Activated CD4-positive, alpha-beta T cell treated with anti-CD3 and anti-CD28 coated beads, Interleukin-10, Interleukin-2, amounts not matched to agents 100 ng/mL and 50 ng/mL, durations not matched to agents 16 hours and 8 hours (primary cell): ENCODE measurements around the gene SYNE1.

Experiments
- DNase-seq: peaks from one replicate; pipeline ENCODE4 v3.0.0-alpha.2; 2020

SYNE1 gene

GRCh38 chr6:152225241-152225934 is 411.8 kb downstream of the SYNE1 start:
- no peak for DNase-seq

- DNase-seq: no peak
These were observed 413.5 kb downstream of the SYNE1 start for GRCh38 chr6:152223636-152224035.

- DNase-seq: no peak
These were observed 415.1 kb downstream of the SYNE1 start for GRCh38 chr6:152221806-152222628.

DNA sequence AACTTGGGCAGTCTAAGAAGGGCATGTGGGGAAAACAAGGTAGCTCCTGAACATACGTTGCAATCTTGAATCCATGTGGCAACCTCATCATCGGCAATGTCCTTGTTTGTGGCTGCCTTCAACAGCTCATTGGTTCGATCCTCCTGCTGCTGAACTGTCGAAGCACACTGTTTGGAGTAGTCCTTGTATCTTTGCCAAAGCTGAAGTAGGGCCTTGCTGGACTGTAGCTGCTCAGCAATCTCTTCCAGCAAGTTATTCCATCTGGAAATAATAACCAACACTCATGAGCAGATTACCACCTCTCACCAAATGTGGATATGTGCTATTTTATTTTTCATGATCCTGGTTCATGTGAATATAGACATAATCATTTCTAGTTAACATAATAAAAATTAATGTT is 416.4 kb downstream of the SYNE1 start:
- DNase-seq: no peak

DNA sequence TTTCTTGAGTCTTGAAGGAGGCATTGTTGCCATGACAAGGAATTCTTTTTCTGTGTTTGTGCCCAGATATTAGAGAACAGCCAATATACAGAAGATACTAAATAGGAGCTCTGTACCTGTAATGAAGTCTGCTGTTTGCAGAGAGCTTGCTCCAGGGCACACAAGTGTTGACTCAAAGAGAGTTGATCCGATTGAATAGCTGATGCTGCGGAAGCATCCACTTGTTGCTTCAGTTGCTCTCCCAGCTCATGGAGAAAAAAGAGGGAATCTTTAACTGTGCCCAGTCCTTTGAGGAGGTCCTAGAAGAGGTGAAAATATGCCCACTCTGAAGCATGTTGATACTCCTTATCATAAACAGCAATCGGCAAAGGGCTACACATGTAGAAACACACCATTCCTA is 418.3 kb downstream of the SYNE1 start:
- DNase-seq: no peak

- DNase-seq: no peak
These were observed 424.7 kb downstream of the SYNE1 start for GRCh38 chr6:152212437-152212836.

GRCh38 chr6:152209211-152209610 is 428.0 kb downstream of the SYNE1 start:
- no peak for DNase-seq

DNA sequence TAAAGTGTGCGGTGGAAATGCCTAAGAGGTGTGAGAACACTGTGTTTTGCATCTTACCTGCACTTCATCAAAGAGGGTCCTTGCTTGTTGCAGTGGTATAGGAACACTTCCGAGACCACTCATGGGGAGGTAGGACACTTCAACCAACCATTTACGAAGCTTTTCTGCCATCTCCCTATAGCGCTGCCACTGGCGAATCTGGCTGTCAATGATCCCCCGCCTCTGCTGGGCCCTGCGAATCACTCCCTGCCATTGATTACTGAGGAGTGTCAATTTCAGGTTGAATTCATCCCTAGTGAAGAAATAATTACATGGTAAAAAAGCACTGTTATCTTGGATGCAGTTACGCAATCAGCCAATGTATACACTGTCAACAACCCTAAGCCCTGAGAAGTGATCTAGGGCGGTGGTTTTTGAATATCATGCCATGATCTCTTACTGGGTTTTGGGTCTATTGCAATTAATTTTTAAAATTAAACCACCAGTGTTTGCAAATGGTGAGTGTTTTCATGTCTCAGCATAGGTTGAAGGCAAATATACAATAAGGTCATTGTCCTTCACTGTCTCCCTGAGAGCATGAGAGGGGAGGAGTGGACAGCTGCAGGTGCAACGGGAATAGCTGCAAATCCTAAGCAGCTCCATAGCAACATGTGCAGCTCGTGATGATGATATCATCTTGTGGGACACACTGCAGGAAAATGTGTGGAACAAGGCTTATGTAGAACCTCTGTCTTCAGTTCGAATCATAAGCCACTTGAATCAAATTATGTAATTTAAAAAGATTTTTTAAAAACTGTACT is 429.0 kb downstream of the SYNE1 start:
- DNase-seq: no peak

DNA sequence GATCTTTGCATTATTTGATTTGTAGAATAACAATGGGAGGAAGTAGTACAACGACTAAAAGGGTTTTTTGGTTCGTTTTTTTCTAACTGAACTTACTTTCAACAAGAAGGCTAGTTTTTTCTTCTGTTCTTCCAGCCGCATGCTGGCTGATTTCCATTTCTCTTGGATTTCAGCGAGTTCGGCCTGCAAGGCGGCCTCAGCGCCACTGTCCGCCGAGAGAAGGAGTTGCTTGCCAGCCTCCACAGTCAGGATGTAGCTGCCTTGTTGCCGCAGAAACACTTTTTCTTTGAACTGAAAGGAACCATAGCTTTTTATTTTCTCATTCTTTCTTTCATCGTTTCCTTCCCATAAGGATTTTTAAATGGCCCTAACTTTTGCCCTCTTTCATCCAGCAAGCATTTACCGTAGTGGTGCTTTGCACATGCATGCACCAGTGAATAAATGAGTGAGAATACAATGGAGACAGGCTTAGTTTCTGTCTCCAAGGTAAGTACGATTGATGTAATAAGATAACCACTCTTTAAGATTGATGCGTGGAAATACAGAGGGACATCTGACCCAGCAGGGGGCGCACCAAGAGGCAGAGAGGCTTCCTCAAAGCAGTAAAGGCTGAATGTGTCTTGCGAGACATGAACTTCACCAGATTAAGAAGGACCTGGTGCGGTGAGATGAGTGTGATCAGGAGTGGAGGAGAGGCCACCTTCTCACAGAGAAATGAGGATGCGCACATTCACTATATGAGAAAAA is 430.9 kb downstream of the SYNE1 start:
- peak; percentile 29 for DNase-seq

DNA sequence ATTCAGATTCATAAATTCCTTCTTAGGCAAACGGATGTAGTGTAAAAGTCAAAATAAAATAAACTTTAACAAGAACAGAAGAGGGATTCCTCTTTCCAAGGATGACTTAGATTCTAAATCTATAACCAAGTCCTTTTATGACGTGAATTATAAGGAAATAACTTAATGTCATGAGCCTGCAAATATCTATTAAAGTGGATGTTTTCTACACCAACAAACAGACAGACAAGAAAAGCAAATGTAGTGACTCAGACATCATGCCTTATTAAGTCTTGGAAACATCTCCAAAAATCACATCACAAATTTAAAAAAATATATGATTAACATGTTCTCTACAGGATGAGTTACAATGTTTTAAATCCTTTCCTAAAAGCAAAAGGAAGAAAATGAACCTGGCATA is 432.6 kb downstream of the SYNE1 start:
- no peak for DNase-seq

DNA sequence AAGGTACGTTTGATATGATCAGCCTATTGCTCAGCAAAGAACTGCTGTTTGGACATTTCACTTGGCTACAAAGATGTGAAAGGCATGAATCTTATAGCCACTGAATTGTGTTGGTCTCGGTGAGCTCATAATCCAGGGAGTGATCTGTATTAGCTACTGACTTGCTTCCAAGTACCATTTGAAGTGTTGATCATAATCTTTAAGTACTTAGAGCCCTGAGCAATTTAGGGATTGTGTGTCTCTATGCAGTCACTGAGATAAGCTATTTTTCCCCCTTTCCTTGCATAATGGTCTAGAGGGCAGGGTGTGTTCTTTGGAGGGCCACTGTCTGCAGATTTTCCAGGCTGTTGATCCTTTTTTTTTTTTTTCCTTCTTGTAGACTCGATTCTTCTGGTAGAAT is 436.0 kb downstream of the SYNE1 start:
- DNase-seq: no peak

GRCh38 chr6:152195896-152196295 is 441.3 kb downstream of the SYNE1 start:
- no peak for DNase-seq

- peak; percentile 31 for DNase-seq
These were observed 447.4 kb downstream of the SYNE1 start for GRCh38 chr6:152189736-152190135.

DNA sequence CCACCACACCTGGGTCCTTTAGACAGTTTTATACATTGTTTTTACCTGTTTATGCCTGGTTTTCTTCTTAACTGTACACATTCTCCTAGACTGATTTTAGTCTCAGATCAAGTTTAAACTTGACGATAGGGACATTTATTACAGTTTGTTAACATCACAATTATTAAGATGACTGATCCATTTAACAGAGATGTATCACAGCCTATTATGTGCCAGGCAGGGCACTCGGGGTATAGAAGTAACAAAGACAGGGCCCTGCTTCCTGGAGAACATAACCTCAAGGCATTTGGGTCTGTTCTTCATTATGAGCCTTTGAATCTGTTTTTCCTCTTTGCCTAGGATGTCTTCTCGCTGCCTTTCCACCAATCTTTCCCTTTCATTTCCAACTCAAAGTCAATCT is 449.2 kb downstream of the SYNE1 start:
- DNase-seq: no peak

- peak; percentile 18 for DNase-seq
These were observed 450.3 kb downstream of the SYNE1 start for GRCh38 chr6:152186840-152187239.

DNA sequence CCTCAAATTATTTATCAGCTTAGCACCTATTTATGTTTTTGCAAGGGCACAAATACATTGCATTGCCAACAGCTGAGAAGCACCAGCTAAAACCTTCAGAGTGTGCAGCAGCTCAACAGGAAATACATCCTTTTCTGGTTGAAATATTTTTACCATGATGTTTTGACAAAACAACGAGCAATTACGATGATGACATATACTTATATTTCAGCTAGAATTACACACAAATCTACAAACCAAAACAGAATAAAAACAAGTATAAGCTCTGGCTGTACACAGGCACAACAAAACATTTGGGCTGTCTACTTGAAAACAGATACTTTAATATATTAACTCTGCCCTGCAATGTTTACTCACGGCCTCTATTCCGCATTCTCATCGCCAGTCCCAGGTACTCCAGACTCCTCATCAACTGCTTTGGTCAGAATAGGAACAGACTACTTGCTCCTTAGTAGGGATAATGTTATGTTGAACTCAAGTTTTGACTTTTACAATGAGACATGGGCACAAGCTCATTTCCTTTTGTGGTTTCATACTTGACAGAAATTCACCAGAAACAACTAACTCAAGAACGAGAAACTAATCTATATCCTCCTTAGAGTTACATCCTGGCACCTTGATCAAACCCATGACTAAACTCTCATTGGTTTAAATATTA is 452.1 kb downstream of the SYNE1 start:
- DNase-seq: peak; percentile 82

GRCh38 chr6:152184573-152184916 is 452.6 kb downstream of the SYNE1 start:
- DNase-seq: no peak

GRCh38 chr6:152180601-152181000 is 456.6 kb downstream of the SYNE1 start:
- no peak for DNase-seq

DNA sequence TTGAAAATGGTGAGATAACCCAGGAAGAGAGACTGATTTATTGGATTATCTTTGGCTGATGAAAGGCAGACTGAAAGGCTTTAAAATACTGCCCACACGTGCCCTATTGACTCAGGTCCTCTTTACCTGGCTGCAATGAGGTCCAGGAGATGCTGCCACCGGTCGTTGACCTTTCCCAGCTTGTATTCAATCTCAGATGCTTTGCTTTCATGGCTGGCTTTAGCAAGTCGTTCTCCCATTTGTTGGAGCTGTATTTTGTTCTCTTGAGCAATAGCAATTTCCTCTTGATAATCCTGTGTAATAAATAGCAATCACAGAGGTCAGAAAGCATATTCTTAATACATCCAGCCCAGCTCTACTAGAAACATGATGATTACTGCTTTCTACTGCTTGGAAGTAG is 460.9 kb downstream of the SYNE1 start:
- no peak for DNase-seq

DNA sequence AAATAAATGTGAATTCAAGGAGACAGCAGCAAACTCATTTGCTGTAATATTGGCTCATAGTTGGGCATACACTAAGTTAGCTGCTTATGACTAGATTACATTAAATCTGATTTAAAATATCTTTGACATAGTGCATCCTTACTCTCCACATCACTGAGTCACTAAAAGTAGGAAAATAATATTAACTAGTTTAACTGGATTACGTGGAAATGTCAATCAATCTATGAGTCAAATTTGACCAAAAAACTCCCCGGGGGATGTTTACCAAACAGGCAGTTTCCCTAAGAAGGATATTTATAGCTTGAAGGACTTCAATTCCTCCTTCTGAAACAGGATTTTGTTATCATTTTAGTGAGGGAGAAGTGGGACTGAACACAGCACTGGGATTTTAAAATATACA is 463.2 kb downstream of the SYNE1 start:
- no peak for DNase-seq

GRCh38 chr6:152173321-152173720 is 463.8 kb downstream of the SYNE1 start:
- DNase-seq: no peak
